Activated CD4-positive, CD25-positive, alpha-beta regulatory T cell (primary cell): Measurements from ENCODE around the gene PSMD12.
"Not testable (repeated sequence)": the region's sequence is repeated elsewhere in the genome, so short reads cannot be mapped to it uniquely, and the experiment has no call there.

Experiments
- DNase-seq, 4 experiments: peaks; one replicate each; lab custom pipeline; 2025; lab: John Stamatoyannopoulos, UW

PSMD12 gene

GRCh38 chr17:67358612-67359011 is 7.8 kb downstream of the PSMD12 start:
- no peak for DNase-seq

- DNase-seq = no peak
These were observed 12.3 kb downstream of the PSMD12 start for GRCh38 chr17:67353929-67354574.

GRCh38 chr17:67353161-67353560 is 13.2 kb downstream of the PSMD12 start:
- no peak for DNase-seq

- no peak for DNase-seq
These were observed 17.0 kb downstream of the PSMD12 start for GRCh38 chr17:67349420-67349819.

GRCh38 chr17:67347826-67348225 is 18.6 kb downstream of the PSMD12 start:
- no peak for DNase-seq

GRCh38 chr17:67343237-67343636 is 23.1 kb downstream of the PSMD12 start:
- no peak for DNase-seq

GRCh38 chr17:67338353-67338752 is 28.0 kb downstream of the PSMD12 start:
- DNase-seq = not testable (repeated sequence)

GRCh38 chr17:67336859-67337258 is 29.5 kb downstream of the PSMD12 start:
- no peak for DNase-seq

- DNase-seq = no peak
These were observed 31.0 kb downstream of the PSMD12 start for GRCh38 chr17:67335245-67335835.

- not testable (repeated sequence) for DNase-seq
These were observed 34.2 kb downstream of the PSMD12 start for GRCh38 chr17:67332162-67332508.

GRCh38 chr17:67331381-67332161 is 34.8 kb downstream of the PSMD12 start:
- not testable (repeated sequence) for DNase-seq

- DNase-seq = no peak
These were observed 38.4 kb downstream of the PSMD12 start for GRCh38 chr17:67328026-67328425.

- DNase-seq = not testable (repeated sequence)
These were observed 39.2 kb downstream of the PSMD12 start for GRCh38 chr17:67326959-67327745.

GRCh38 chr17:67326440-67326839 is 39.9 kb downstream of the PSMD12 start:
- no peak for DNase-seq

- DNase-seq = no peak
These were observed 42.0 kb downstream of the PSMD12 start for GRCh38 chr17:67324330-67324729.

- no peak for DNase-seq
These were observed 42.9 kb downstream of the PSMD12 start for GRCh38 chr17:67323445-67323844.

GRCh38 chr17:67322042-67322787 is 44.2 kb downstream of the PSMD12 start:
- no peak for DNase-seq

GRCh38 chr17:67321486-67321885 is 44.9 kb downstream of the PSMD12 start:
- DNase-seq = not testable (repeated sequence)

GRCh38 chr17:67316781-67317180 is 49.6 kb downstream of the PSMD12 start:
- no peak for DNase-seq

GRCh38 chr17:67315865-67316264 is 50.5 kb downstream of the PSMD12 start:
- no peak for DNase-seq

- no peak for DNase-seq
These were observed 54.1 kb downstream of the PSMD12 start for GRCh38 chr17:67312265-67312664.

GRCh38 chr17:67311575-67311974 is 54.8 kb downstream of the PSMD12 start:
- no peak for DNase-seq
